Measurements from ENCODE around the gene PTPRT.

- TF ChIP-seq CTCF (IDR thresholded peaks at IDR 0.05 in 2 of 3, conservative IDR thresholded peaks at IDR 0.05 in 1 of 3; ENCODE audit: borderline replicate concordance in 1 of 3, insufficient read depth in 1 of 3, low read depth in 2 of 3, low read length in 2 of 3), result no peak; a peak in 1 of 6 replicates
- no peak for TF ChIP-seq FOSL1 (IDR thresholded peaks at IDR 0.05; ENCODE audit: low read depth)
- TF ChIP-seq EZH2phosphoT487 (IDR thresholded peaks at IDR 0.05; ENCODE audit: borderline replicate concordance), result no peak
- TF ChIP-seq, protein P1, sequence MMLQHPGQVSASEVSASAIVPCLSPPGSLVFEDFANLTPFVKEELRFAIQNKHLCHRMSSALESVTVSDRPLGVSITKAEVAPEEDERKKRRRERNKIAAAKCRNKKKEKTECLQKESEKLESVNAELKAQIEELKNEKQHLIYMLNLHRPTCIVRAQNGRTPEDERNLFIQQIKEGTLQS (IDR thresholded peaks at IDR 0.05), result no peak
- no peak for TF ChIP-seq POLR2A (IDR thresholded peaks at IDR 0.05; ENCODE audit: borderline replicate concordance, extremely low read depth, insufficient read depth, insufficient read length)
- no peak for TF ChIP-seq YY1 (IDR thresholded peaks at IDR 0.05; ENCODE audit: extremely low read depth, insufficient replicate concordance, low read depth, low read length)
- TF ChIP-seq EZH2 (IDR thresholded peaks at IDR 0.05), result no peak
These were observed 204.1 kb downstream of the PTPRT start for GRCh38 chr20:42985628-42986027.

All from HCT116 (cell line).